ENCODE data around the gene ABCC12.

Gene ABCC12

GRCh38 chr16:48137822-48138221, 18.0 kb downstream of the ABCC12 start:
- DNase-seq (ENCODE audit: low read depth) = no peak
- no peak overlapping the region for H3K4me3 ChIP-seq (ENCODE audit: low read depth, low read length)

DNA sequence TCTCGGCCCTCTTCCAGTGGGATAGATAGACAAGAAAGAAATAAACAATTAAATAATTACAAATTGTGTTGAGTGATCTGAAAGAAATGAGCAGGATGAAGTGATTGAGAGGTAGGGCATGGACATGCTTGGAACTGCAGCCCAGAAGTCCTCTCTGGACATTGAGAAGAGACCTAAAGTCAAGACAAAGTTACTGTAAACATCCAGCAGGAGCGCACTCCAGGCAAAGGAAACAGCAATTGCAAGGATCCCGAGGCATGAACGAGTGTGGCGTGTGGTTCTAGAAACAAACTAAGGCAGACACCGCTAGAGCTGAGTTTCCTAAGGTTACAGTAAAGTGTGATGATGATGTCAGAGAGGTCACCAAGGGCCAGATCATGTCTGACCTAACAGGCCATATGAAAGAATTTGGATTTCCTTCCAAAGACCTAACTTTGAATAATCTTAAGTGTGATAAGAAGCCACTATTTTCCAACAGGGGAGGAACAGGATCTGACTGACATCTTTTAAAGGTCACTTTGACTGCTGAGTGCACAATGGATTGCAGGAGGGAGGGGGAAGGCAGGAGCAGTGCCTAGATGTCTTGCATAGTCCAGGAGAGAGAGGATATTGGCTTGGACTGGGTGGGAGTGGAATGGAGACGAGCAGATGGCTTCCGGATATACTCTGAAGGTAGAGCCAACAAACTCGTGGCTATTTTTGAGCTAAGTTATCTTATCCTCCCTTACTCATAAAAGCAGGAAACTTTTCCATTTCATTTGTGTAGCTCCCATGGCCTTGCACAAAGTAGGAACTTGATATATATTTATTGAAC, 19.0 kb downstream of the ABCC12 start:
- no peak overlapping the region for H3K4me3 ChIP-seq (ENCODE audit: low read depth, low read length)
- no peak for DNase-seq (ENCODE audit: low read depth)

DNA sequence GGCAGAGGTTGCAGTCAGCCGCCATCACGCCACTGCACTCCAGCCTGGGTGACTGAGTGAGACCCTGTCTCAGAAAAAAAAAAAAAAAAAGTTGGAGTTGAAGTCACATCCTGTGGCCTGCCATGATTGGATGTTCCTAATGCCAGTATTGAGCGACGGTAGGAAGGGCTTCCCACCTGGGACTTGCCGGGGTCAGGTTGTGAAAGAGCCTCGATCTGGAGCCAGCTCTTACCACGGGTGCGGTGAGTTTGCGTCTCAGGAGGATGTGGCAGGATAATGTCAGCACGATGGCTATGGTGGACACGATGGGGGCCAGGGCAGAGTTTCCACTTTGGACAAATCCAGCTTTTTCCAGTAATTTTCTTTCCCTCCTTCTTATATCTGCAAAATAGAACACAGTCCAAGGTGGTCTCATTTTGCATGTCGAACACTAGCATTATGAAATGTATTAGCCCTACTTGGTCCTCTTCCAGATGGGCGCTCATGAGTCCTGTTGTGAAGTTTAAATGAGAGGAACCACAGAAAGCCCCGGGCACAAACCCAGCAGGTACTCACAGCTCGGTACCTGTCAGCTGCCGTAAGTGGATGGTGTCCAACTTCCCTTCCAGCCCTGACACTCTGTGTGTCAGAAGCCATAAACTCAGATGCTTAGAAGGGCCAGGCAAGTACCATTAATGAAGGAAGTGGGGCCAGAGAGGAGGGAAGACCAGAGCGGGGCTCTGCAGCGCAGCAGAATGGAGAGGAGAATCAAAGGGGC, 22.2 kb downstream of the ABCC12 start:
- no peak for DNase-seq (ENCODE audit: low read depth)
- H3K4me3 ChIP-seq (ENCODE audit: low read depth, low read length) = no peak overlapping the region

DNA sequence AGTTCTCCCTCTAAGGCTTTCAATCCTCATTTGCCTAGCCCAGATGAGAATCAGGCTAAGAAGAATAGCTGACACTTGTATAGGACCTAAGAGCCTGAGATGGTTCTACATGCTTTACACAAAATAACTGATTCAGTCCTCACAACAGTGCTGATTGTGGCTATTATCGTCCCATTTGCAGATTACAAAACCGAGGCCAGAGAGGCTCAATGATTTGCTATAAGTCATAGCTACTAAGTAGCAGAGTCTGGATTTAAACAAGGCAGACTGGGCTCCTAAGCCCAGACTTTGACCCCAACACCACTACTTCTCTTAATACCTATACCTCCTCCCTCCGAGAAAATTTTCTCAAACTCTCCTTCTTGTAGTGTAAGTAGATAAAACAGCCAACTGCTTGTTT, 23.1 kb downstream of the ABCC12 start:
- no peak overlapping the region for H3K4me3 ChIP-seq (ENCODE audit: low read depth, low read length)
- no peak for DNase-seq (ENCODE audit: low read depth)

DNA sequence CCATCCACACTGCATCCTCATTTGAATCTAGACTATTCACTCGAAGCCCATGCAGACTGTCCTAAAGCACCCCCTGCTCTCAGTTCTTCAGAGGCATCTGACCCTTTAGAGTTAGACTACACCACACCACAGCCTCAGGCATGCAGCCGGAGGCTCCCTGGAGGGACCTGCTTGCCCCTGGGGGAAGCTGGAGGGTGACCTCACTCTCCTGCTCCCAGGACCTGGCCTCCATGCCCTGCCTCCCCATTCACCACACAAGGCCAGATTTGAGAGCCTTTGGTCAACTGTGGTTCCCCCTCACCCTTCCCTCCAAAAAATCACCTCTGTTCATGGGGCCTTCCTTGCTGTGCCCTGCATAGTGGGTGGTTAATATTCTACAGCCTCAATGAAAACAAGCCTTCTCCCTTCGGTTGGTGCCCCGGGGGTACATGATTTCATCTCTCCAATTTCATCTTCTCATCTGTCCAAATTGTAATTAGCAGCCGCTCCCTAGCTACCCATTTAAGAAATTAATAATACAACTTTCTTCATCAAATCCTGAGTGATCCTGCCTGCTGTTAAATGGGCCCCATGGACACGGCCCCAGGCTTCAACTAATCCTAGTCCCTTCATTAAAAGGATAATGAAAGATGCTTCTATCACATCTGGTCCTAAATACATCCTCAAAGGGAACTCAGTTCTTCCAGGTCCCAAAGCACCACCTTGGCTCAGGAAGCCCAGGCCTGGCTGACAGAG, 24.4 kb downstream of the ABCC12 start:
- no peak for DNase-seq (ENCODE audit: low read depth)
- no peak overlapping the region for H3K4me3 ChIP-seq (ENCODE audit: low read depth, low read length)

- H3K4me3 ChIP-seq (ENCODE audit: low read depth, low read length) = no peak overlapping the region
- DNase-seq (ENCODE audit: low read depth) = no peak
Measured at GRCh38 chr16:48129926-48130325, 25.9 kb downstream of the ABCC12 start.

GRCh38 chr16:48128769-48129168, 27.0 kb downstream of the ABCC12 start:
- DNase-seq (ENCODE audit: low read depth) = no peak
- H3K4me3 ChIP-seq (ENCODE audit: low read depth, low read length) = no peak overlapping the region

DNA sequence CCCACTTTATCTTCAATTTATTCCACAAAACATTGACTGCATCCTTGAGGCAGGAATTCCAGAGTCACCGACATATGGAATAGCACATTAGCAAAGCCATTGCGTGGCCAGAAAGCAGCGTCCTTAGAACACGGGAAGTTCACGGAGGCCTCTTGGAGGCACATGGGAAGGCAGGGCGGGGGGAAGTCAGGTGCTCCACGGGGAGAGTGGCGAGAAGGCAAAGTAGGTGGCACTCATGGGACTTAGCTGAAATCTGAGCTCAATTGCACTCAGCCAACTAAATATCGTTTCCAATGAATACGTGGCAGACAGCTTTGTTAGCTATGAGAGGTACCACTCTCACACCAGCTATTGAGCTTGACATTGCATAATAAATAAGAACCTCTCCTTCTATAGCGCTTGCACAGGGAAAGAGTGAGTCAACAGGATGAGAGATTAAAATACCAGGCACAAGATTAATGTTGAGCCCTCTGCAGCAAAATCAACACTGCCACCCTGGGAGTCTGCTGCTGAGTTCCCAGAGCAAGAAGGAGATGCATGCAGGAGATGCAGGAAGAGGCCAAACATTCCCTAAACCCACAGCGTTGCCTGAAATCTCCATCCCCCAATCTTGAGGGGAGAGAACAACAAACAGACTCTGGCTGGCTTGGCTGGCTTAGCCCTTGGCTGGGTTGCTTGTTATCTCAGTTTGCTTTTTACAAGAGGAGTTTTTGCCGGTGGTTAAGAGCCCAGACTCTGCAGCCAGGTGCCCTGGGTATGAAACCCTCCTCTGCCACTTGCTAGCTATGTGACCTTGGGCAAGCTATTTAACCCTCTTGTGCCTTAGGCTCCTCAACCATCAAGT, 28.8 kb downstream of the ABCC12 start:
- no peak overlapping the region for H3K4me3 ChIP-seq (ENCODE audit: low read depth, low read length)
- peak; percentile 99 for DNase-seq (ENCODE audit: low read depth)

DNA sequence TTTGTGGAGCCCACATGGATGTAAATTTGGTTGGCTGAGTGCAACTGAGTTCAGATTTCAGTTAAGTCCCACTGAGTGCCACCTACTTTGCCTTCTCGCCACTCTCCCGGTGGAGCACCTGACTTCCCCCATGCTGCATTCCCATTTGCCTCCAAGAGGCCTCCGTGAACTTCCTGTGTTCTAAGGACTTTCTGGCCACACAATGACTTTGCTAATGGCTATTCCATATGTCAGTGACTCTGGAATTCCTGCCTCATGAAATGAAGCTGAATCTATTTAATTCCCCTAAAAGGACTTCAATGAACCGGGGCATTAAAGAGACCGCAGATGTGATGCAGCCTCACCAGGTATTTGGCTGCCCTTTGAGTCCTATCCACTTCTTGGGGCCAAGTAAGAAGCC, 29.9 kb downstream of the ABCC12 start:
- DNase-seq (ENCODE audit: low read depth) = no peak
- no peak overlapping the region for H3K4me3 ChIP-seq (ENCODE audit: low read depth, low read length)

DNA sequence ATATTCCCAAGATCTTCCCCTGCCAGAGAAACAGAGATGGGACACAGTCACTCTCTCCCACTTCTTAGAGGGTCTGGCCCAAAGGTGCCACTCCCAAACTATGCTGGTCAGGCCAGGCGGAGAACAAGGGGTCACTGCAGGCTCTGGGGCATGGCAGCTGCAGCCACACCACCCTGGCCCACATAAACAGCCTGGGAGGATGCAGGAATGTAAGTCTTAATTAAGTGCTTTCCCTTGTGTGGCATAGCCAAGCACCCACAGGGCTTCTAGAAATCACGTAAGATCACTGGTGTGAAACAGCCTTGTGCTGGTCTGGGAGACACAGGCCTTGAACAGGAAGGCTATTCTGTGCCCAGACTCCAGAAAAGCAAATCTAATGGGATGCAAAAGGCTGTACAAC, 31.5 kb downstream of the ABCC12 start:
- DNase-seq (ENCODE audit: low read depth) = no peak
- no peak overlapping the region for H3K4me3 ChIP-seq (ENCODE audit: low read depth, low read length)

- DNase-seq (ENCODE audit: low read depth) = peak; percentile 99
- H3K4me3 ChIP-seq (ENCODE audit: low read depth, low read length) = no peak overlapping the region
Measured at GRCh38 chr16:48123104-48123788, 32.5 kb downstream of the ABCC12 start.

GRCh38 chr16:48121276-48121675, 34.5 kb downstream of the ABCC12 start:
- H3K4me3 ChIP-seq (ENCODE audit: low read depth, low read length) = no peak overlapping the region
- DNase-seq (ENCODE audit: low read depth) = no peak

DNA sequence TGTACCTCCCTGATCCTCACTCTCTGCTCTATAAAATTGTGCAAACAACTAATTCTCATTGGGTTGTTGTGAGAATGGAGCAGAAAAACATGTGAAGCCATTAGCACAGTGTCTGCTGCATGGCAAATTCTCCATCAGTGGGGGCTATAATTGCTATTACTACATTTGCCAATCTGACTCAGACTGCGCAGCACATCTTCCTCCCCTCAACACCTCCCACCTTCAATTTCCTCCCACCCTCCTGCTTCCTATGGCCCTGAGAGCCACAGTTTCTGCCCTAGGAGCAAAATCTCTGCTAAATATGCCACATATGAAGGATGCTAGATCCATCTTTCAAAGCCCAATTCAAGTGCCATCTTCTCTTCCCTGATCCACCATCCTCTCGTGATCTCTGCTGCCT, 37.0 kb downstream of the ABCC12 start:
- H3K4me3 ChIP-seq (ENCODE audit: low read depth, low read length) = no peak overlapping the region
- no peak for DNase-seq (ENCODE audit: low read depth)

DNA sequence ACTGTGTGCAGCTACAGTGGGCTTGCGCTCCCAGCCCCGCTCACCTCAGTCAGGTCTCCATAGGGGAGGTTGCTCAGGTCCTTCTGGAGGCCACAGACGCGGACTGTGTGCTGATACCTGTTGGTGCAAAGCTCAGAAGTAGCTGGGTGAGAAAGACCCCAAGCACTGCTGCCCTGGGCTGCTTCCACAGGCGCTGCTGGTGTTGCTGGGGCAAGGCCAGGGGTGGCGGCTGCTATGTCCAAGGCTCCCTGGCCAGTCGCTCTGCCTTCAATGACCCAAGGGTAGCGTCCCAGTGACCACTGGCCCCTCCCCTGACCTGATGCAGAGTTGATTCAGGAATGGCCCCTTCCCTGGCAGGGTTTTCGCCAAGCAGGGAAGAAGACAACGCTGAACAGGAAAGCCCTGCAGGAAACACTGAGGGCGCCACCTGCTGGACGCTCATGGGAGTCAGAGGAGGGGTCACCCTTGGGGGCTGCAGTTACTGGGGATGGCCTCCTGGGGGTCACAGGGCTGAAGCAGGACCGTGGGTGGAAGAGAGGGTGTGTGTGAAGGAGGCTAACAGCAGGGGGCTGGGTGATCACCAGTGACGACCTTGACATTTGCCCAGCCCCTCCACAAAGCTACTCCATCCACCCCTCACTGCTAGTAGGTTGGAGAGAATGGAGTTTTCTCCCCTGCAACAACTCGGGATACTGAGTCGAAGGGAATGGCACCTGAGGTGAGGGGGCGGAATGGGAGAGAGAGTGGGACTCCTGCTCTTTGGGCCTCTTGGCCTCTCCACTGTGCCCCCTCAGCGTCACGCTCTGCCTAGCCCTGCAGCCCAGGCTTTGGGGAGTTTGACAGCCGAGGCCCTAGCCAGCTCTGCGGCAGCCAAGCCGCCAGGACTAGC, 38.3 kb downstream of the ABCC12 start:
- no peak for DNase-seq (ENCODE audit: low read depth)
- H3K4me3 ChIP-seq (ENCODE audit: low read depth, low read length) = no peak overlapping the region

GRCh38 chr16:48115299-48115698, 40.5 kb downstream of the ABCC12 start:
- DNase-seq (ENCODE audit: low read depth) = no peak
- H3K4me3 ChIP-seq (ENCODE audit: low read depth, low read length) = no peak overlapping the region

- H3K4me3 ChIP-seq (ENCODE audit: low read depth, low read length) = no peak overlapping the region
Measured at GRCh38 chr16:48114410-48114809, 41.4 kb downstream of the ABCC12 start.

GRCh38 chr16:48113471-48113870, 42.3 kb downstream of the ABCC12 start:
- no peak for DNase-seq (ENCODE audit: low read depth)
- H3K4me3 ChIP-seq (ENCODE audit: low read depth, low read length) = no peak overlapping the region

More at GRCh38 chr16:48114410-48114809, 41.4 kb downstream of the ABCC12 start:
- no peak for DNase-seq (ENCODE audit: low read depth)

DNA sequence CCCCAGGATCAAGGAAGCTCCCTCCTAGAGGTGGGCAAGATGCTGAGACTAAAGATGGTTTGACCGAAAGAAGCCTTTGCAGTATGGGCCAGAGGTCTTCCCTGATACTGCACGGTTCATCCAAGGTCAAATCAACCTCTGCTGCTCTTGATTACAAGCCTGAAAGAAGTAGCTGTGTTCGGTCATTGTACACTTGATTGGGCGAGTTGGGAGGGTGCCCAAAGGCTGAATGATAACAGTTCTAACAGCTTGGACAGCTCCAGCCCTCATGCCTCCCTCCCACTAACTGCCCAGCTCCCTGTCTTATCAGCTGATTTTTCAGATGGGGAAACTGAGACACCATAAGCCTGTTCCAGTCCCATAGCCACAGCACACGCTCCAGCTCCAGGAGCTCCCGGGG, 42.8 kb downstream of the ABCC12 start:
- H3K4me3 ChIP-seq (ENCODE audit: low read depth, low read length) = no peak overlapping the region
- DNase-seq (ENCODE audit: low read depth) = no peak
